HG03066 (cell line): Measurements from ENCODE around the gene HAUS3.

Experiments used
- ATAC-seq: cut with Tn5 transposase; IDR thresholded peaks from one replicate; pipeline ENCODE4 v1.9.1; 2021; ENCODE audit warnings: low read depth; ENCODE audit not compliant: unreplicated experiment

HAUS3 gene

DNA sequence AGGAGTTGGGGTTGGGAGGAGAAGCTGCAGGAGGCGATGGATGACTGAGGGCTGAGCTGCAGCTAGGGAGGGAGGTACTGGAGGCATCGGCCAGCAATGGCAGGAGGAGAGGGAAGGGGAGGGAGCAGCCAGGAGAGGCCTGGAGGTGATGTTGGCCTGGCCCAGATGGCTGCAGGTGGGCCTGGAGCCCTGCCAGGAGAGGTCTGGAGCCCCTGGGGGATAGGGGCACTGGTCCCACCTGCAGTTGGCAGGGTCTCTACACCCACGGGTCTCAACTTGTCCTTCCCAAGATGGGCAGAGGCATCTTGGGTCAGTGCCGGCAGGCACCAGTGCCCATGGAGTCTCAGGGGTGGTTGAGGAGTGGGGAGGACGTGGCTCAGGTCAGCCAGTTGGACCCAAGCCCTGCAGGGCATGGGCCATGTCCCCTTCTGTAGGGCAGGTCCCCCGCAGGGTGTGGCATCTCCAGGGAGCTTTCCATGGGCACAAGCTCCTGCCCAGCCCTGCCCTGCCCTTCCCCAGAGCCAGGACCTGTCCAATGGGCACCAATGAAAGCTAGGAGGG is 22.6 kb upstream of the HAUS3 start:
- no peak for ATAC-seq

DNA sequence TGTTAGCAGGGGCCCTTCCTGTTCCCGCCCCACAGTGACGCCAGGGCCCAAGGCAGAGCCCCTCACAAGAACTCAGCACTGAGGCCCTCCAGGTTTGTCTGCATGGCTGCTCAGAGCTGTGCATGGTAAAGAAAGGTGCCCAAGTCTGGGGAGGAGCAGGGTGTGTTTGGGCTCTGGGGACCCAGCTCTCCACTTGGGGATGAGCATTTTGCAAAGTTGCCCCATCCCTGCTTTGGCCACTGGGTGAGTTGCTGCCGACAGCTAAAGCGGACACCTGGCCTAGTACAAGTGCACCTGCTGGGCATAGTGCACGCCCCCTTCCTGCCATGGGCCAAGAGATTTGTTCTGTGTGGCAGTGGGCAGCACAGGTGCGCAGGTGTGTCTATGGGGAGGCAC is 22.0 kb upstream of the HAUS3 start:
- no peak for ATAC-seq

DNA sequence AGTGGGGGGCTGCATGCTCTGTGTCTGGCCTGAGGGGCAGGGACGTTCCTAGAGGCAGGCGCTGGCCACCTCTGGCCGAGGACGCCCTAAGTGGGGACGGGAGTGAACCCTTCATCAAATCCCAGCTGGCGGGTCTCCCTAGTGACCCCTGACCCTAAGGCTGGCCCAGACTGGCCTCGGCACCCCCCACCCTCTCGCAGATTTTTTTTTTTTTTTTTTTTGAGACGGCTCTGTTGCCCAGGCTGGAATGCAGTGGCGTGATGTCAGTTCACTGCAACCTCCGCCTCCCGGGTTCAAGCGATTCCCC is 21.0 kb upstream of the HAUS3 start:
- no peak for ATAC-seq

DNA sequence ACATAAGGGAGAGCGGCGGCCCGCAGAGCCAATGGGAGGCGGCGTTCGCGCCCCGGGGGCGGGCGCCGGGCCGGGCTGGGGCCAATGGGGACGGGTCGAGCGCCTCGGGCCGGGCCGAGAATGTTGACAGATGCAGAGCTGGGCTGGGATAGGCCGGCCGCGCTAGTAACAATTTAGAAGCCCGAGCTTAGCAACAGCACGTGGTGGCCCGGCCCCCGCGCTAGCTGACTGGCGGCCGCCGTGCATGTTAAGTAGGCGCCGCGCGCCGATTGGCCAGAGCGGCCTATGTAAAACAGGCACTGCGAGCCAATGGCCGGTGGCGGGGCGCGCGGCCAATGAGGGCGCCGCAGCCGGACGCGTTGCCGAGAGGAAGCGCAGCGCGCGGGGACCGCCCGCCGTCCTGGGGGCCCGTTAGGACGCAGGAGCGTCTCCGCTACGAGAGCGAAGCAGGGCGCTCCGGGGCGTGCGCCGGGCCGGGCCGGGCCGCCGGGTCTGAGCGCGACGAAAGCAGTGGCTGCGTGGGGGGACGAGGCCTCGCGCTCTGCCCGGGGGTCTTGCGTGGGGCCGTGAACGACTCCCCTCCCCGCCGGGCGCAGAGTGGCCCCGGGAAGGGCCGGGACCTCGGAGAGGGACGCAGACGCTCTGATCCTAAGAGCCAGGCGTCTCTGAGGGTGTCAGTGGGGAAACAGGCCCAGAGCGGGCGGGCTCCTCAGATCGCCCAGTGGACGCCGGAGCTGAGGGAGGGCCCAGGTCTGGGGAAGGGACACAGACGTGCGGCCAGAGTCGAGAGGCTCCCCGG is 20.4 kb upstream of the HAUS3 start:
- ATAC-seq = peak; percentile 90

DNA sequence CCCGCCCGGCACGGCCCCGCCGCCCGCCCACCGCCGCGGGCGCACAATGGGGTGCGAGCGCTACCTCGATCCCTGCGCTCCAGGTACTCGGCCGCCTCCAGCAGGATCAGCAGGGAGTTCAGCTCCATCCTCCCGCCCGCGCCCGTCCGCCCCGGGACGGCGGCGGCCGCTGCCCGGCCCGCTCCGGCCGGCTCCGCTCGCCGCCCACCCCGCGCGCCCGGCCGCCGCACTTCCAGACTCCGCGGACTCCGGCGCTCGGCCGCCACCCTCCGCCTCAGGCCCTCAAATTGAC is 19.9 kb upstream of the HAUS3 start, which contains the start of gene MXD4:
MXD4 (minus strand) TSS at position 257 of the 292 bp plus-strand sequence; CDS start at position 128, 129 bp downstream.
- no peak for ATAC-seq

DNA sequence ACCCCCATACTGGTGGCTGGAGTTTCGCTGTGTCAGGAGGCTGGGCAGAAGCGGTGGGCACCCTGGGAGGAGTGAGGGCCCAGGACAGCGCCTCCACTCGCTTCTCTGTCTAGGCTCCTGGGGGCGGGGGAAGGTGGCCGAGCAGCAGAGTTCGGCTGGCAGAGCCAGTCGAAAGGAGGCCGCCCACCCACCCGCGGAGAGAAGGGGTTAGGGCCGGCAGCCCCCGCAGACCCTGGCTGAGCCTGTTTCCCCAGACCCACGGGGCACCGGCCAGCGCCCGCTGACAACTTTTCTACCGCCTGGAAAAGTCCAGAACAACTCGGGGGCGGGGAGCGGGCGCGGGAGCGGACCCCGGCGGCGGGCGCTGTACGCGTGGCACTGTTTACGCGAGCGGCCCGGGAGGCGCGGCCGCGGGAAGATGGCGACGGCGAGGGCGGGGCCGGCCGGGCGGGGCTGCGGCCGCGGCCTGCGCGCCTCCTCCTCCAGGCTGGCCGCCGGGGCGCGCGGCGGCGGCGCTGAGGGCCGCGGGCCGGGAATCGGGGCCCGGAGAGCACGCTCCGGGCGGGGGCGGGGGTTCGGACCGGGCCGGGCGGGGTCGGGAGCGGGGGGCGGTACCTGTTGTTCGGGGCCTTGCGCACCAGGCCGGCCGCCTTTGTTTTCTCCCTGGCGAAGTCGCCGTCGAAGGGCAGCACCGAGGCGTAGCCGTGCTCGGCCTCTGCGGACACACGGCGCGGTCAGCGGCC is 19.4 kb upstream of the HAUS3 start:
- ATAC-seq = peak; percentile 24

DNA sequence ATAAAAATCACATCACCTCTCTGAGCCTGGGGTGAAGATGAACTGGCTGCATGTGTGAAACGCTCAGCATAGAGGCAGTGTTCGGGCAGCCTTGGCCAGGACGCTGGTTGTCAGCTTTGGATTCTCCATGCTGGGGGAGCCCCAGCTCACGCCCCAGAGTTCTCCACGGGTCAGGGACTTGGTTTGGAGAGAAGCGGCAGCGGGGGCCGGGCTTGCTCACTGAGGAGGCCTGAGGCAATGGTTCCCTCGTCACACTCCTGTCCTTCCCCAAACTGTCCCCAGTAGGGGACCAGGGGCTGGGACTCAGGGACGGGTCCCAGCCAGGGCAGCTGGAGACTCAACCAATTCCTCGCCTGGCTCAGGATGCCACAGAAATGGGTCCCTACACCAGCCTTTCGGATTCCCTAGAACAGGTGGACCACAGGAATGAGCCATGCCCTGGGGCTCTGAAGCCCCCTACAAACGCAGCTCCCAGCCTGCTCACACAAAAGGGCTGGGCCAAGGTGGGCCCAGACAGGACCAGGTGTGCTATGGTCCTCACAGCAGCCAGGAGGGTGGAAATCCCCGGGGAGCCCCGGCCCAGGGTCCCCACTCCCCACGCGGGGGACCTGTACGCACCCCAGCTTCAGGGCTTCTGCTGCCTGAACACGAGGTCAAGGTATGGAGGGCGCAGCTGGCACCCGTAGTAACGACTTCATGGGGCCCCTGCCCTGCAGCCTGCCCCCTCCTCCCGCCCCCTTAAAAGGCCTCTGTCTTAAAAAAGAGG is 18.6 kb upstream of the HAUS3 start:
- no peak for ATAC-seq

DNA sequence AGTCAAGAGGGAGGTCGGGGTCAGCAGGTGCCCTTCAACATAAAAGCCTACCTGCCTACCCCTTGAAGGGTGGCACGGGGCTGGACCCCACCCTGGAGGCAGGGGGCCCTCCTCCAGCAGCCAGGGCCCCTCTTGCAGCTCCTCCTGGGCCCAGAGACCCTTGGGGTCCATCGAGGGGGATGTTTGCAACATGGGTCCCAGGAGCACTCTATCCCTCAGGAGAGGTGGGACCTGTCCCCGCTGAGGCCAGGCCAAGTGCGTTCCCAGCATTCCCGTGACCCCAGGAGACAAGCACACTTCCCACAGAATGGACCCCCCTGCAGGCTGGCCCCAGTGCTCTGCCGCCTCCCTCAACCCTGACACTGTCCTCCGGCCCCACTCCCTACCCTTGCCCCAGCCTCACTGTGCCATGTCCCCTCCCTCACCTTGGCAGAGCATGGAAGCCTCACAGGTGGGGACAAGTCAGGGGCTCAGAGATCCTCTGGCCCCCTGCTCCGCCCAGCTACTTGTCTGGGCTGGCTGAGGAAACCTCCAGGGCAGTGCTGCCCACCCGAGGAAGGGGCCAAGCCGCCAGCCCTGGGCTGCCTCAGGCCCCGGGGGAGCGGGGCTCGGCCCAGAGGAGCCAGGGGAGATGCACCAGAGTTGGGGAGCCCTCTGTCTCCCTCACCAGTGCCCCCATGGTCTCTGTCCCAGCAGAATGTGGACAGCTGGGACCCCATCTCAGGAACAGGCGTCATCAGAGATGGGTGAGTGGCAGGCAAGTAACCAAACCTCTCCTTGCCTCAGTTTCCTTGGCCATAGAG is 17.8 kb upstream of the HAUS3 start:
- ATAC-seq = no peak

DNA sequence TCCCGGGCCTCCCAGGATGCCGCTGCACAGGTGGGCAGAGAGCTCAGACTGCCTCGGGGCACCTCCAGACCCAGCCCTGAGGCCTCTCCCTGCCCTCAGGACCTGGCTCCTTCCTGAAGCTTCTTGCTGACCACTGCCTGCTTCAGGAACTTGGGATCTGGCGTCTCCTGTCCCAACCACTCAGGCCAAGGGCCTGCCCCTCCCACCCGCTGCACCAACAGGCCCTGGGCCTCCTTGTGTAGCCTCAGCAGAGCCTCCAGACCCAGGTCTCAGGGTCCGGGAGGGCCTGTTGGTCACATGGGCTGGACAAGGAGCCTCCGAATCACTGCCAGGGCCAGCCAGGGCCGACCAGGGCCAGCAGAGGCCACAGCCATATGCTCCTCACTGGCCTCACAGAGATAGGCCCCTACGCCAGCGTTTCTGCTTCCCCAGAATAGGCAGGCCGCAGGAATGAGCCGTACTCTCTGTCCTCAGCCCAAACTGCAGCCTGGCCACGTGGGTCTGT is 17.2 kb upstream of the HAUS3 start:
- ATAC-seq = no peak

DNA sequence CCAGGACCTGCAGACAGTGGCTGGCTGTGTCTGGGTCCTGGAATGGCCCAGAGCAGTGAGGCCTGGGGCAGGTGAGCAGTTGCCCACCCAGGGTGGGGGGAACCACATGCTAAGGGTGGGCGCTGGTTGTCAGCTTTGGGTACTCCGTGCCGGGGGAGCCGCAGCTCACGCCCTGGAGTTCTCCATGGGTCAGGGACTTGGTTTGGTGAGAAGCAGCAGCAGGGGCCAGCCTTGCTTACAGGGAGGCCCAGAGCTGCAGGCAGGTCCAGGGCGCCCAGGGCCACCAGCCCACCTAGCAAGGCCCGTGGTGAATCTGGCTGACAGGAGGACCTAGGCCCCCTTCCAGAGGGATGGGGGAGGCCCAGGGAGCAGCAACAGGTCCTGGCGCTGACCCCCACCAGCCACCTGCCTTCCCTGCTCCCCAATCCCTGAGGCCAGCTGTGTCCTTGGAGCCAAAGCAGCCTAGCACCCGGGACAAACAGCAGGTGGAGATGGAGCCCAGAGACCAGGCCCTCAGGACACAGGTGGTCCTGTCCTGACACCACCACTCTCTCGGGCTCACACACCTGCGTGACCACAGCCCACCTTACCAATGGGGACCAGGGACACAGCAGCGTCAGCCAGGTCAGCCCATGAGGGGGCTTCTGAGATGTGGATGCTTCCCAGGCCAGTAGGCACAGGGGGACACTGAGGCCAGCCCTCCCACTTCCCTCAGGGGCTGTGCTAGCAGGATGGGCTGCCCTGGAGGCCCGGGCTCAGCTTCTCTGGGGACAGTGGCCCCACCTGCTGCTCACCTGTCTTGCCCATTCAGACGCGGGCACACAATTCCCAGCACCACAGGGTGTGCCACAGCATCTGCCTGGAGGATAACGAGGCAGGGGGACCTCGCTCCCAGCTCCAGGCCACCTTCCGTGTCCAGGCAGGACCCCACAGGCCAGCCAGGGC is 16.4 kb upstream of the HAUS3 start:
- no peak for ATAC-seq

DNA sequence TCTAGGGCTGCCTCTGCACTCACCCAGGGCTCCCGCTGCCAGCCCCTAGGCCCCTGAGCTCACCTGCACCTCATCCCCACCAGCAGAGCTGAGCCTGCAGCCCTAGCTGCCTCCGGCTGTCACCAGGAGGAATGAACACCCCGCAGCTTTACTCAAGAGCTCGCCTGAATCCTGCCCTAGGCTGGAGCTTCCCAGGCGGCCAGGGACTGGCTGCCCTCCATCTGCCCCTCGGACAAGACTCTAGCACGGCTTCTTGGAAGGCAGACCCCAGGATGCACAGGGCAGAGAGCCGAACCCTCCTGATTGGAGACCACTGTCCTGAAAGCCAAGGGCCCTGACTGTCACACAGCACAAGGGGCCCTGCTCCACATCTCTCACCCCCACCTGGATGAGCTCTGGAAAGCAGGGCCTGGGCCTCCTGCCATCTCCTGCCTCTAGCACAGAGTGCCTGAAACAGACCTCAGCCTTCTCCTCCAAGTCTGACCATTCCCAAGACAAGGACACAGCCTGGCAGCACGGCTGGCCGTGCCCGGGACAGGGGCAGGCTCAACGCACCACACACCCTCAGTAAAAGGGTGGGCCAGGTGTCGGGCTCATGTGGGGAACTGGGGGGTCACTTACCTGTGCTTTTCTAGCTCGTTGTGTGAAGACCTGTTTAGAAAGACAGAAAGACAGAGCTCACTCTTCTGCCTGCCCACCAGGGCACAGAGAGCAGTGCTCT is 15.6 kb upstream of the HAUS3 start:
- no peak for ATAC-seq

DNA sequence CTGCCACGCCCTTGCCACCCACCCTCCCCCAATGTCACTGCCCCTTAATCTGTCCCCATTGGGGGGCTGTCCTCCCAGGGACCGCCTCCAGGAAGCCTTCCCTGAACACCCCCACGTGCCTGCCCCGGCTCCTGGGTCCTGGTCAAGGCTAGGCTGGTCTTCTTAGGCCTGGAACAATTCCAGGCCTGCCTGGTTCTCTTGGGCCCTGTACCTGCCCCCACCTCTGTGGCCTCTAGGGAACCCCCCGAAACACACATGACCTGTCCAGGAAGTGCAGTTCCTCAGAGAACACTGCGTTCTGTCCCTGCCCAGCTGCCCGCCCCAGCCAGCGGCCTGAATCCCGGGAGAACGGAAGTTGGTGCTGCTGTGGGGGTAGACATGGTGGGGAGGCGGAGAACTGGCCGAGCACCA is 14.9 kb upstream of the HAUS3 start:
- no peak for ATAC-seq

DNA sequence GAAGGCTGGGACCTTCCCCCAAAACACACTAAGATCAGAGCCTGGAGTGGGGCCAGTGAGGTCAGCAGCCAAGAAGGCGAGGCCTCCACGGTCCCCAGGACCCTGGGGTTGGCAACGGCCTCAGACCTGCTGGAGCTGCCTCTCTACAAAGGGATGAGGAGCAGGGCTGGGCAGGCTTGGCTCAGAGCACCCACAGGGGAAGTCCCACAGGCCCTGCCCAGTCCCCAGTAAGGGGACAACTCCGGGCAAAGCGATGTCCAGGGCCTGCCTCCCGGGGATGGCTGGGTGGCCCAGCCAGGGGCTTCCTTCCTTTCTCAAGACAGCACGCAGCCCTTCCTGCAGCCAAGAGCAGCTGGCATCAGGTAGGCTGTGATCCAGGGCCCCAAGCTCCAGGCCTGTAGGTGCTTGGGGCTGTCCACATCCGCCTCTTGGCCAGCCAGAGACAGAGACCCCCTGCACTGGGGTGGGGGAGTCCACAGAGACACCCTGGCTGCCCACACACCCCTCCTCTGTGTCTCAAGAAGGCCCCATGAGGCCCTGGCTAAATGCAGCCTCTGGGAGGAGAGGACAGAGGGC is 14.3 kb upstream of the HAUS3 start:
- ATAC-seq = no peak

DNA sequence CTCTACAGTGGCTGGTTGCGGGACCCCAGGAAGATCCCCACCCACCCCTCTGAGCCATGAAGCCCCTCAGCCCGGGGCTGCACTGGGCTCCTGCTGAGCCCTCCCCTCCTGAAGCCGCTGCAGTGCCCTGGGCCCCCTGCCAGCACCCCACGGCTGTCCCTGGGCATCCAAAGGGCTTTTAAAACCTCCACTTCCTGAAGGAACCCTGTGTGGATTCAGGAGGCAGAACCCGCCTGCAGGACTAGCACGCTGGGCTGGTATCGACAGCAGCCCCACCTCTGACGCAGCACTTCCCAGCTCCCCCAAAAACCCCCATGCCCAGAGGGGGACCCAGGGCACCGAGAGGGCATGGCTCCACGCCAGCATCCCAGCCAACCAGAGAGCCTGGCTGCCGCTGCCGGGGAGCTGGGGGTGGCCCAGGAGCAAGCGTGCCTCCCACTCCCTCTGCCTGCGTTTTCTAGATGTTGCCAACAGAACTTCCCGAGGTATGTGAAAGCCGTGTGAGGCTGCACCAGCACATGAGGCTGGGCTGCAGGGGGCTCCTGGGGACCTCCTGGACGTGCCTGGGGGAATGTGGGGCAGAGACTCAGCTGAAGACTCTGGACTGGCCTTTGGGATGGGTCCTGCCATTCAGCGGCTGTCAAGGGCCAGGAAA is 13.7 kb upstream of the HAUS3 start:
- ATAC-seq = no peak

DNA sequence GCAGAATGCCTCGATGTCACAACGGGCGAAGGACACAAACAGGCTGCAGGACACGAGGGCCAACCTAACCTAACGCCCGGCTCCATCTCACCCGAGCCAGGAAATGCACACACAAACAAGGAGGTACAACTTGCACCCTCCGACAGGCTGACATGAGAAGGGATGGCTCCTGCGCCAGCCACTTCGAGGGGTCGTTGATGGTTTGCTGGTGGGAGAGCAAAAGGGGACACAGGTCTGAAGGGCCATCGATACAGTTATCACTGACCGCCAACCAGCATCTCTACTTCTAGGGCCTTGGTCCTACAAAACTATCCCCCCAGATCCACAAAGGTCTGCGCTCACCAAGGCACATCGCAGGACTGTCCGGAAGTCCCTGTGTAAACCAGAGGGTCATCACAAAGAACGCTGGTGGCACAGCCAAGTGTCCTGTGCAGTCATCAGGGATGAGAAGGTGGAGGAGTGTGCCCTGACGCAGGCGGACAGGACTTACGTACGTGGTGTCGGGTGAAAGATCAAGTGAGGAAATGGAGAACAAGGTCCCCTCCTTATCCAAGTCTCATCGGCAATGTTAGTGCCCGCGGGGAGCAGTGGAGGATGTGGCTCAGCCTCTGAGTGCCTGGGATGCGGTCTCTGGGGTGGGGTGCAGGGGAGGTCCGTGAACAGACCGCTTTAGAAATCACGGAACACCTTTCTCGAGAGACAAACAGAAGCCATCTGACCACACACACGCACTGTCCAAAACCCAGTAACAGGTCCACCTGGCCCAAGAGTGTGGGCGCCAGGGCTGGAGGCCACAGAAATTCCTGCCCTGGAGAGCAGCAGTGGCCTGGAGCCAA is 13.0 kb upstream of the HAUS3 start:
- ATAC-seq = no peak

DNA sequence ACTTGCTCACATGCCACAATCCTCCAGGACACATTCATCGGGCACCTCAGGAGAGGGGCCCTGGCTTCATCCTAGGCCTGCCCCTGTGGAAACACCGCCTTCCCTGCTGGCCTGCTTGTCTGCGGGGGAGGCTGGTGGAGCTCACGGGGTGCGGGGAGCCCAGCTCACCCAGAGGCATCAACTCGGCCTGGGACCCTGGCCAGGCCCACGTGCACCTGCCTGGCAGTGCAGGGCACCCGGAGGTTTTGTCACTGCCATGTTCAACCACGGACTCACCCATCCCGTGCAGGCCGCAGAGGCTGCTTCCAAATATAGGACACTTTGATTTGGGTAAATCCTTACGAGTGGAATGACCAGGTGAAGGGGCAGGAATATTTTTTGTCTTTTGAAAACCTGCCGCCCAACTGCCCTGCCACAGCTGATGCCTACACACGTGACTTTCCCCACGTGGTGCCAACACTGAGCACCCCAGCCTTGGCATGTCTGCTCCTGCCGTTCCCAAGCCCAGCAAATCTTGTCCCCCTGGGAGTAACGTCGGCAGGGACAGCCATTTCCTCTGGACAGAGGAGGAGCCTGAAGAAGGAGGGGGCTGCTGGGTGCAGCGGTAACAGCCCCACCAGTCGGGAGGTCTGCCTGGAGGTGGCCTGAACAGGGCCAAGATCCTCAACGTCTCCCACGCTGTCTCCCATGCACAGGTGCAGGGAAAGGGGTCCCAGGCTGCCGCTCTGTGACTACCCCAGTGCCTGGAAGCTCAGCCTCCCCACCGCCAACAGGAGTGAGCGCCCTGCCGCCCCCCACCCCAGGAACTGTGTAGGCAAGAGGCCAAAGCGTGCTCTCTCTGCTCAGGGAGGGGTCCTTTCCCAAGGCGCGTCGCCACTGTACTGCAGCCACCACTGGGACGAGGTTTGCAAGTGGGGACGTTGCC is 11.5 kb upstream of the HAUS3 start:
- ATAC-seq = no peak
